ENCODE measurements around the gene PTPRT.

Gene PTPRT

GRCh38 chr20:42475773-42476172 is 713.9 kb downstream of the PTPRT start:
- no peak overlapping the region for H3K27ac ChIP-seq (ENCODE audit: extremely low read depth, low read depth, low read length)
- CTCF ChIA-PET: no interaction called here
- no peak overlapping the region for H3K4me3 ChIP-seq (ENCODE audit: low read depth, low read length)
- no peaks in the 10 kb centered on the region for H3K36me3 ChIP-seq (ENCODE audit: control insufficient read depth in 2 of 2, insufficient read depth in 1 of 2, low read length in 2 of 2)
- TF ChIP-seq ZNF624 (tag by site-specific recombination; IDR thresholded peaks at IDR 0.05) (no peak), ZNF529 (tag by site-specific recombination; IDR thresholded peaks at IDR 0.05; ENCODE audit: insufficient replicate concordance) (no peak)
- no peaks in the 10 kb centered on the region for H3K4me1 ChIP-seq (ENCODE audit: control insufficient read depth, insufficient read depth, low read length)
- H3K9me3 ChIP-seq (ENCODE audit: control insufficient read depth, insufficient read depth, low read depth, low read length): no peaks in the 10 kb centered on the region
- POLR2A ChIA-PET: no interaction called here

DNA sequence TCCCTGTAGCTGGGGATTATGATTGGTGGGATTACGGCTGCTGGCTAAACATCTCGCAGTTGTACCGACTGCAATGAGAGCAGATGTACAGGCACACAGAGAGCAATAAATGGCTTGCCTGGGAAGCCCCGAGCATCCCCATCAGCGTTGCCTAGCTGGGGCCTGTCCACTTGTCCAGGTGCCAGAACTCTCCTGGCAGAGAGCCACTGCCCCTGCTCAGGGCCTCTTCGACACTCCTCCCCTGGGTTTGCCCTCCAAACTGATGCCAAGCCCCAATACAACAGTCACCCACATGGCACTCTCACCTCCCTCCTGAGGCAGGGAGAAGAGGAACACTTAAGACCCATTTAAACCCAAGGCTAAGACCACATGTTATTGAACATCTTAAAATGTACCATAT is 715.1 kb downstream of the PTPRT start:
- POLR2A ChIA-PET: no interaction called here
- no peak overlapping the region for H3K4me3 ChIP-seq (ENCODE audit: low read depth, low read length)
- CTCF ChIA-PET: no interaction called here

GRCh38 chr20:42472198-42472597 is 717.5 kb downstream of the PTPRT start:
- Histone ChIP-seq H3K36me3 (ENCODE audit: control insufficient read depth in 2 of 2, insufficient read depth in 1 of 2, low read length in 2 of 2) (no peaks in the 10 kb centered on the region), H3K9me3 (ENCODE audit: control insufficient read depth, insufficient read depth, low read depth, low read length) (no peaks in the 10 kb centered on the region), H3K4me1 (ENCODE audit: control insufficient read depth, insufficient read depth, low read length) (no peaks in the 10 kb centered on the region), H3K27ac (ENCODE audit: extremely low read depth, low read depth, low read length) (no peak overlapping the region), H3K4me3 (ENCODE audit: low read depth, low read length) (no peak overlapping the region)
- ChIA-PET POLR2A (no interaction called here), CTCF (interaction anchor here (0.6 kb wide), 1 partner anchor 31 kb away, joined by 3 read pairs; no protein-coding TSS in a partner anchor)
- TF ChIP-seq, protein P1, sequence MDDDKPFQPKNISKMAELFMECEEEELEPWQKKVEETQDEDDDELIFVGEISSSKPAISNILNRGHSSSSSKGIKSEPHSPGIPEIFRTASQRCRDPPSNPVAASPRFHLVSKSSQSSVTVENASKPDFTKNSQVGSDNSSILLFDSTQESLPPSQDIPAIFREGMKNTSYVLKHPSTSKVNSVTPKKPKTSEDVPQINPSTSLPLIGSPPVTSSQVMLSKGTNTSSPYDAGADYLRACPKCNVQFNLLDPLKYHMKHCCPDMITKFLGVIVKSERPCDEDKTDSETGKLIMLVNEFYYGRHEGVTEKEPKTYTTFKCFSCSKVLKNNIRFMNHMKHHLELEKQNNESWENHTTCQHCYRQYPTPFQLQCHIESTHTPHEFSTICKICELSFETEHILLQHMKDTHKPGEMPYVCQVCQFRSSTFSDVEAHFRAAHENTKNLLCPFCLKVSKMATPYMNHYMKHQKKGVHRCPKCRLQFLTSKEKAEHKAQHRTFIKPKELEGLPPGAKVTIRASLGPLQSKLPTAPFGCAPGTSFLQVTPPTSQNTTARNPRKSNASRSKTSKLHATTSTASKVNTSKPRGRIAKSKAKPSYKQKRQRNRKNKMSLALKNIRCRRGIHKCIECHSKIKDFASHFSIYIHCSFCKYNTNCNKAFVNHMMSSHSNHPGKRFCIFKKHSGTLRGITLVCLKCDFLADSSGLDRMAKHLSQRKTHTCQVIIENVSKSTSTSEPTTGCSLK (tag by site-specific recombination; IDR thresholded peaks at IDR 0.05): no peak
- no peak for TF ChIP-seq ZNF148 (tag by site-specific recombination; IDR thresholded peaks at IDR 0.05; ENCODE audit: borderline replicate concordance)
- no peak for TF ChIP-seq PRDM10 (tag by site-specific recombination; IDR thresholded peaks at IDR 0.05)
- no peak for TF ChIP-seq ZBTB8A (tag by site-specific recombination; IDR thresholded peaks at IDR 0.05)
- TF ChIP-seq, protein P2, sequence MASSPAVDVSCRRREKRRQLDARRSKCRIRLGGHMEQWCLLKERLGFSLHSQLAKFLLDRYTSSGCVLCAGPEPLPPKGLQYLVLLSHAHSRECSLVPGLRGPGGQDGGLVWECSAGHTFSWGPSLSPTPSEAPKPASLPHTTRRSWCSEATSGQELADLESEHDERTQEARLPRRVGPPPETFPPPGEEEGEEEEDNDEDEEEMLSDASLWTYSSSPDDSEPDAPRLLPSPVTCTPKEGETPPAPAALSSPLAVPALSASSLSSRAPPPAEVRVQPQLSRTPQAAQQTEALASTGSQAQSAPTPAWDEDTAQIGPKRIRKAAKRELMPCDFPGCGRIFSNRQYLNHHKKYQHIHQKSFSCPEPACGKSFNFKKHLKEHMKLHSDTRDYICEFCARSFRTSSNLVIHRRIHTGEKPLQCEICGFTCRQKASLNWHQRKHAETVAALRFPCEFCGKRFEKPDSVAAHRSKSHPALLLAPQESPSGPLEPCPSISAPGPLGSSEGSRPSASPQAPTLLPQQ (tag by site-specific recombination; IDR thresholded peaks at IDR 0.05): no peak

More for the DNA sequence above, 715.1 kb downstream of the PTPRT start:
- TF ChIP-seq ZFP69B (tag by site-specific recombination; IDR thresholded peaks at IDR 0.05): no peak
- no peak for TF ChIP-seq ZNF292 (tag by site-specific recombination; IDR thresholded peaks at IDR 0.05; ENCODE audit: borderline replicate concordance, low read depth)
- no peak for TF ChIP-seq ZNF670 (tag by site-specific recombination; IDR thresholded peaks at IDR 0.05; ENCODE audit: low read depth)
- no peak for TF ChIP-seq GLIS2 (tag by site-specific recombination; IDR thresholded peaks at IDR 0.05)
- no peak for TF ChIP-seq EGR2 (tag by site-specific recombination; IDR thresholded peaks at IDR 0.05; ENCODE audit: low read depth)
- TF ChIP-seq OSR2 (tag by site-specific recombination; IDR thresholded peaks at IDR 0.05): no peak
- TF ChIP-seq, protein P3, sequence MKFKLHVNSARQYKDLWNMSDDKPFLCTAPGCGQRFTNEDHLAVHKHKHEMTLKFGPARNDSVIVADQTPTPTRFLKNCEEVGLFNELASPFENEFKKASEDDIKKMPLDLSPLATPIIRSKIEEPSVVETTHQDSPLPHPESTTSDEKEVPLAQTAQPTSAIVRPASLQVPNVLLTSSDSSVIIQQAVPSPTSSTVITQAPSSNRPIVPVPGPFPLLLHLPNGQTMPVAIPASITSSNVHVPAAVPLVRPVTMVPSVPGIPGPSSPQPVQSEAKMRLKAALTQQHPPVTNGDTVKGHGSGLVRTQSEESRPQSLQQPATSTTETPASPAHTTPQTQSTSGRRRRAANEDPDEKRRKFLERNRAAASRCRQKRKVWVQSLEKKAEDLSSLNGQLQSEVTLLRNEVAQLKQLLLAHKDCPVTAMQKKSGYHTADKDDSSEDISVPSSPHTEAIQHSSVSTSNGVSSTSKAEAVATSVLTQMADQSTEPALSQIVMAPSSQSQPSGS (tag by site-specific recombination; IDR thresholded peaks at IDR 0.05; ENCODE audit: low read depth): no peak
- no peak for TF ChIP-seq ZFP41 (tag by site-specific recombination; IDR thresholded peaks at IDR 0.05; ENCODE audit: borderline replicate concordance)
- no peak for TF ChIP-seq ZNF354C (tag by site-specific recombination; IDR thresholded peaks at IDR 0.05; ENCODE audit: borderline replicate concordance, low read depth)
- TF ChIP-seq, protein P1 (tag by site-specific recombination; IDR thresholded peaks at IDR 0.05): no peak
- no peak for TF ChIP-seq ZNF132 (tag by site-specific recombination; IDR thresholded peaks at IDR 0.05; ENCODE audit: borderline replicate concordance)
- no peak for TF ChIP-seq MZF1 (tag by site-specific recombination; IDR thresholded peaks at IDR 0.05; ENCODE audit: borderline replicate concordance)
- TF ChIP-seq SP3 (tag by site-specific recombination; IDR thresholded peaks at IDR 0.05): no peak
- TF ChIP-seq ZNF112 (tag by site-specific recombination; IDR thresholded peaks at IDR 0.05): no peak
- no peak for TF ChIP-seq ZNF707 (tag by site-specific recombination; IDR thresholded peaks at IDR 0.05)
- TF ChIP-seq ZNF555 (tag by site-specific recombination; conservative IDR thresholded peaks at IDR 0.05): no peak
- no peak for TF ChIP-seq ZFP3 (tag by site-specific recombination; IDR thresholded peaks at IDR 0.05; ENCODE audit: low read depth)
- no peak for TF ChIP-seq ZNF76 (tag by site-specific recombination; IDR thresholded peaks at IDR 0.05; ENCODE audit: borderline replicate concordance, low read depth)
- no peak overlapping the region for H3K27ac ChIP-seq (ENCODE audit: extremely low read depth, low read depth, low read length)
- no peaks in the 10 kb centered on the region for H3K36me3 ChIP-seq (ENCODE audit: control insufficient read depth in 2 of 2, insufficient read depth in 1 of 2, low read length in 2 of 2)
- H3K9me3 ChIP-seq (ENCODE audit: control insufficient read depth, insufficient read depth, low read depth, low read length): no peaks in the 10 kb centered on the region
- no peaks in the 10 kb centered on the region for H3K4me1 ChIP-seq (ENCODE audit: control insufficient read depth, insufficient read depth, low read length)
